ENCODE data around the gene LSM2.
"Not testable (repeated sequence)": the region's sequence is repeated elsewhere in the genome, so short reads cannot be mapped to it uniquely, and the experiment has no call there.

Gene LSM2

DNA sequence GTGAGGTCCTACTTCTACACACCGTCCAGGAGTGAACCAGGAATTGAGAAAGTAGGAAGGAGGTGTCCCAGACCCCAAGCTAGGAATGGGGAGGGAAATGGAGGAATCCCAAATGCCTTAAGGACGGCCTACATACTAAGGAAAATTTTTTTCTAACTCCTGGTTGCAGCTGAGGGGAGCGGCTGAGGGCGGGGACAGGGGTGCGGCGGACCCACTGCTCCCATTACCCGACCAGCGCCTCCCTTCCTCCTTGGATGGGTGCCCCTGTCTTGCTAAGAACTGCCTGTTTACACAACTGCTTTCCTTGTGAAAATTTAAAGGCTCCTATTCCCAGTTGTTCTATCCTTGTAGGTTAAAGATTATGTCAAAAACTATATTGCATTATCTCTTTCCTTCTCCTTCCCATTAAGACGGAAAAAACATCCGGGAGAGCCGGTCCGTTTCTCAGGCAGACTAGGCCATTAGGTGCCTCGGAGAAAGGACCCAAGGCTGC lies 20.1 kb upstream of the LSM2 start:
- in situ Hi-C loops (cut with MboI; ENCODE audit: low pct_unique_long_range_greater_than_20kb, low sequenced_read_pairs, unreplicated experiment): no loop called here
- DNase-seq (ENCODE audit: low spot score): peak; percentile 63
- TF ChIP-seq, protein P1, sequence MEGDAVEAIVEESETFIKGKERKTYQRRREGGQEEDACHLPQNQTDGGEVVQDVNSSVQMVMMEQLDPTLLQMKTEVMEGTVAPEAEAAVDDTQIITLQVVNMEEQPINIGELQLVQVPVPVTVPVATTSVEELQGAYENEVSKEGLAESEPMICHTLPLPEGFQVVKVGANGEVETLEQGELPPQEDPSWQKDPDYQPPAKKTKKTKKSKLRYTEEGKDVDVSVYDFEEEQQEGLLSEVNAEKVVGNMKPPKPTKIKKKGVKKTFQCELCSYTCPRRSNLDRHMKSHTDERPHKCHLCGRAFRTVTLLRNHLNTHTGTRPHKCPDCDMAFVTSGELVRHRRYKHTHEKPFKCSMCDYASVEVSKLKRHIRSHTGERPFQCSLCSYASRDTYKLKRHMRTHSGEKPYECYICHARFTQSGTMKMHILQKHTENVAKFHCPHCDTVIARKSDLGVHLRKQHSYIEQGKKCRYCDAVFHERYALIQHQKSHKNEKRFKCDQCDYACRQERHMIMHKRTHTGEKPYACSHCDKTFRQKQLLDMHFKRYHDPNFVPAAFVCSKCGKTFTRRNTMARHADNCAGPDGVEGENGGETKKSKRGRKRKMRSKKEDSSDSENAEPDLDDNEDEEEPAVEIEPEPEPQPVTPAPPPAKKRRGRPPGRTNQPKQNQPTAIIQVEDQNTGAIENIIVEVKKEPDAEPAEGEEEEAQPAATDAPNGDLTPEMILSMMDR (IDR thresholded peaks at IDR 0.05; ENCODE audit: extremely low read depth, insufficient read depth, missing control alignments): no peak

DNA sequence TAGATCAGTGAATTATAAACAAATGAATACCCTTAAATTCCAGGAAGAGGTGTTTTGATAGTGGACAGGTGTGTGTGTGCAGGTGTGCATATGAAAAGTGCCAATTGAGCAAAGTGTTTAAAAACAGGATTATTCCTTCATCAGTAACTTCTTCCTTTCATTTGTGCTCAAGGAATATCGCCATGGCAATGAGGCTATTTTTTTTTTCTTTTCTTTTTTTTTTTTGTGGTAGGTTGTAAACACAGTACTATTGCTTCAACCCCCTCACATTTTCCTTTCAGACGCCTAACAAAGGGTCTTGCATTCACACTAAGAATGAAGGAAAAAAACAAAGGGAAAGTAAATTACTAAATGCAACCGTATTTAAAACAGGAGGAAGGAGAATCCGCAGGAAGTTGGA lies 18.8 kb upstream of the LSM2 start:
- no peak for DNase-seq (ENCODE audit: low spot score)
- in situ Hi-C loops (cut with MboI; ENCODE audit: low pct_unique_long_range_greater_than_20kb, low sequenced_read_pairs, unreplicated experiment): no loop called here
- TF ChIP-seq, protein P1 (IDR thresholded peaks at IDR 0.05; ENCODE audit: extremely low read depth, insufficient read depth, missing control alignments): no peak

DNA sequence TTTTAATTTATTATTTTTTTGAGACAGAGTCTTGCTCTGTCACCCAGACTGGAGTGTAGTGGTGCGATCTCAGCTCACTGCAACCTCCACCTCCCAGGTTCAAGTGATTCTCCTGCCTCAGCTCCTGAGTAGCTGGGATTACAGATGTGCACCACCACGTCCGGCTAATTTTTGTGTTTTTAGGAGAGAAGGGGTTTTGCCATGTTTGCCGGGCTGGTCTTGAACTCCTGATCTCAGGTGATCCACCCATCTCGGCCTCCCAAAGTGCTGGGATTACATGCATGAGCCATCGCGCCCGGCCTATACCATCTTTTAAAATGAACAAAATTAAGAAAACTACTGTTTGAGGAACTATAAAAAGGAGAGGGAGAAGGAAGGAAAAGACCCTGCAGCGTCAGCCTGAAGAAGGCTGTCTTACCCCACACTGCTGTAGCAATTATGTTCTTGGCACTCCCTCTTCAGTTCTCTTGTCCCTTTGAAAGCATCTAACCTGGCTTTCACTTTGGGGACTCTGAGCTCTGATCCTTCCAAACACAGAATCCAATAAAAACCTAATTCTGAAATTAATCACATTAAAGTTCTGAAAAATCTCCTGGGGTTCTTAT lies 16.9 kb upstream of the LSM2 start:
- DNase-seq (ENCODE audit: low spot score); in situ Hi-C loops (cut with MboI; ENCODE audit: low pct_unique_long_range_greater_than_20kb, low sequenced_read_pairs, unreplicated experiment): not testable (repeated sequence)

DNA sequence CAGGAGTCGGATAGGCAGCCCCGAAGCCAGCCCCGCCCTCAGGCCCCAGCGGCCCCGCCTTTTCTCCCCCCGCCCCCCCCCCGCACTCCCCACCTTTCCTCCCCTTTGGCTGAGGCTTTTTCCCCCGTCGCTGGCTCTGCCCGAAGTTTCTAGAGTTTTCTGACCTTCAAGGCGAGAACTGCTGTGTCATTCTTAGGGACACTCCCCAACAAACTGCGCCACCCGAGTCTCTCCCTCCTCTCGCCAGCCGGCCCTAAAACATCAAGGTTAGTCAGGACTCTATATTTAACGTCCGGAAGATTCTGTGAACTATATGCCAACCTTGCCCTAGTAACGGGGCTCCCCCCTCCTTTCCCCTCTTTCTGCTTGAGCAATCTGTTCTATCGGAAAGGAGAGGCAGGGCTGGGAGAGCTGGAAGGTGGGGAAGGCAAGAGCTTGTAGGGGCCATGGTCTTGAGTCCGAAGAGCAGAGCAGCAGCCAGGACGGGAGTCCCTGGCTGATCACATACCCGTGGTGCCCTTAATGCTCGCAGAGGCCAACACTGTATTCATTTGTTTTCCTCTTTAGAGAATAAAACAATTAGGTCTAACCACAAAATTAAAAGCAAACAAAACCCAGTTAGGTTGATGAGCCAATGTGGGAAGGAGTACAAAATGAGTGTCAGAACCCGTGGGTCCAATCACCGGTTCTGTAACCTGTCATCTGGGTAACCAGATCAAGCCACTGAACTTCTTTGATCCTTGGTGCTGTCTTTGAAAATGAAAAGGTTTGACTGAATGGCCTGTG lies 15.5 kb upstream of the LSM2 start:
- peak; percentile 61 for DNase-seq (ENCODE audit: low spot score)
- TF ChIP-seq, protein P1 (IDR thresholded peaks at IDR 0.05; ENCODE audit: extremely low read depth, insufficient read depth, missing control alignments): no peak
- in situ Hi-C loops (cut with MboI; ENCODE audit: low pct_unique_long_range_greater_than_20kb, low sequenced_read_pairs, unreplicated experiment): no loop called here

DNA sequence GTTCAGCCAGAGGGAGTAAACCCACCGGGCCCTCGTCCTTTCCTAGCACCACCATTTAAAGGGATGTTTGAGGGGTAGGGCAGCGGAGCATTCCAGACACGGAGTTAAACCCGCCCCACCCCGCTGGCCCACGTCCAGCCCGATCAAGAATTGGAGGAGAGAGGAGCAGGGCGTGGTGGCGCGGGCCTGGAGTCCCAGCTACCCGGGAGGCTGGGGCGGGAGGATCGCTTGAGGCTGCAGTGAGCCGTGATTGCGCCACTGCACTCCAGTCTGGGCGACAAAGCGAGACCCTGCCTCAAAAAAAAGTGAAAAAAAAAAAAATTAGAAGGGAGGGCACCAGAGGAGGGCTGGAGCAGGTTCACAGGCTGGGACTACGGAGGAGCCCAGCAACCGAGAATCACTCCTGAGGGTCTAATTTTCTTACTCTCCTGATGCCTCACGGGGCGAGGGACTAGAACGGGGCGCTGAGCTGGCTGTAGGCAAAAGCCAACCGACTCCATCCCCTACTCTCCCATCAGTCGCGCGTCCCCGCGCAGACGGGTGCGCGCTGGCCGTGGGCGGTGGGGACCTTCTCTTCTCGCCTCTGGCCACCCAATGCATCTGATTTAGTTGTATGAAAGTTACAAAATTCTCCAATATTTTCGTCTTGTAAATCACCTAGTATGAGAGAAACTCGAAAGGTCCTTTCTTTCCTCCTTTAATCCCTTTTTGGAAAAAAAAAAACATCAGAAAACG lies 14.7 kb upstream of the LSM2 start:
- DNase-seq (ENCODE audit: low spot score): peak; percentile 65
- in situ Hi-C loops (cut with MboI; ENCODE audit: low pct_unique_long_range_greater_than_20kb, low sequenced_read_pairs, unreplicated experiment): no loop called here
- TF ChIP-seq, protein P1 (IDR thresholded peaks at IDR 0.05; ENCODE audit: extremely low read depth, insufficient read depth, missing control alignments): no peak

GRCh38 chr6:31820399-31820798 lies 13.6 kb upstream of the LSM2 start:
- in situ Hi-C loops (cut with MboI; ENCODE audit: low pct_unique_long_range_greater_than_20kb, low sequenced_read_pairs, unreplicated experiment); DNase-seq (ENCODE audit: low spot score): not testable (repeated sequence)

DNA sequence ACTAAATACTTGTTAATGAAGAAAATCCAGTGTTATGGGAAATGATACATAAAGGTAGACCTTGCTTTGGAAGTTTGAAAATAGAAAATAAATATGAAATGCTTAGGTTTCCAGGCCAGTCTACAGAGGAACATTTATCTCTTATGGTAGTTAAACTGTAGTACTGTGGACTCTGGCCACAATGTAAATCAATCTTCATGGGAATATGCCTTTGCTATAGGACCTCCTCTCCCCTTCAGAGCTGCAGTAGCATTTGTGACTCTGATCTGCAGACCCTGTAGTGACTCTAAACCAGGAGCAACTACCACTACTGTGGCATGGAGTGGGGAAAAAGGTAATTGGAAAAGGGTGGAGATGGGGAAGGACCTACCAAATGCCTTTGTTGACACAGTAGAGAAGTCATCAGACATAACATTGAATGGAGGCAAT lies 13.1 kb upstream of the LSM2 start:
- in situ Hi-C loops (cut with MboI; ENCODE audit: low pct_unique_long_range_greater_than_20kb, low sequenced_read_pairs, unreplicated experiment): no loop called here
- no peak for DNase-seq (ENCODE audit: low spot score)
- TF ChIP-seq, protein P1 (IDR thresholded peaks at IDR 0.05; ENCODE audit: extremely low read depth, insufficient read depth, missing control alignments): no peak

DNA sequence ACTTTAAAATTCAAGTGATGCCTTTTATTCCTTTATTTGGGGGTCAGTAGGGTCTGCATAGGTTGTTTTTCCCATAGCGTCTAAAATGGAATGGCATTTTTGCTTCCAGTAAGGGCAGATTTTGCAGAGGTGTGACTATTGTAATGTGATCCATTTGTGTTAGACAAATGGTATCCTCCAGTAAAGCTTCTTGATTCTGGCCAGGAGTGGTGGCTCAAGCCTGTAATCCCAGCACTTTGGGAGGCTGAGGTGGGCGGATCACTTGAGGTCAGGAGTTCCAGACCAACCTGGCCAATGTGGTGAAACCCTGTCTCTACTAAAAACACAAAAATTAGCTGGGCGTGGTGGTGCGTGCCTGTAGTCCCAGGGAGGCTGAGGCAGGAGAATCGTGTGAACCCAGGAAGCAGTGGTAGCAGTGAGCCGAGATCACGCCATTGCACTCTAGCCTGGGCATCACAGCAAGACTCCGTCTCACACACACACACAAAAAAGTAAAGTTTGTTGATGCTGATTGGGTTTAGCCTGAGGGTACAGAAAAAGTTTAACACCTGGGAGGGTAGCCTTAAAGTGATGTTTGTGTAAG lies 11.3 kb upstream of the LSM2 start:
- in situ Hi-C loops (cut with MboI; ENCODE audit: low pct_unique_long_range_greater_than_20kb, low sequenced_read_pairs, unreplicated experiment); DNase-seq (ENCODE audit: low spot score): not testable (repeated sequence)

DNA sequence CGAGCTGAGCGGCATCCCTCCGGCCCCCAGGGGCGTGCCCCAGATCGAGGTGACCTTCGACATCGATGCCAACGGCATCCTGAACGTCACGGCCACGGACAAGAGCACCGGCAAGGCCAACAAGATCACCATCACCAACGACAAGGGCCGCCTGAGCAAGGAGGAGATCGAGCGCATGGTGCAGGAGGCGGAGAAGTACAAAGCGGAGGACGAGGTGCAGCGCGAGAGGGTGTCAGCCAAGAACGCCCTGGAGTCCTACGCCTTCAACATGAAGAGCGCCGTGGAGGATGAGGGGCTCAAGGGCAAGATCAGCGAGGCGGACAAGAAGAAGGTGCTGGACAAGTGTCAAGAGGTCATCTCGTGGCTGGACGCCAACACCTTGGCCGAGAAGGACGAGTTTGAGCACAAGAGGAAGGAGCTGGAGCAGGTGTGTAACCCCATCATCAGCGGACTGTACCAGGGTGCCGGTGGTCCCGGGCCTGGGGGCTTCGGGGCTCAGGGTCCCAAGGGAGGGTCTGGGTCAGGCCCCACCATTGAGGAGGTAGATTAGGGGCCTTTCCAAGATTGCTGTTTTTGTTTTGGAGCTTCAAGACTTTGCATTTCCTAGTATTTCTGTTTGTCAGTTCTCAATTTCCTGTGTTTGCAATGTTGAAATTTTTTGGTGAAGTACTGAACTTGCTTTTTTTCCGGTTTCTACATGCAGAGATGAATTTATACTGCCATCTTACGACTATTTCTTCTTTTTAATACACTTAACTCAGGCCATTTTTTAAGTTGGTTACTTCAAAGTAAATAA lies 10.6 kb upstream of the LSM2 start:
- DNase-seq (ENCODE audit: low spot score); in situ Hi-C loops (cut with MboI; ENCODE audit: low pct_unique_long_range_greater_than_20kb, low sequenced_read_pairs, unreplicated experiment): not testable (repeated sequence)

All from GM13977 (cell line).